G401 (cell line): Measurements from ENCODE around the gene ASB9. TPM values are rescaled to one million over a fixed set of nuclear protein-coding genes. Genes with fewer than 3 reads are reported as not detected.
A peak's percentile ranks its signal among the peaks of the same experiment; 100 is the strongest.
"Not testable (repeated sequence)": the region's sequence is repeated elsewhere in the genome, so short reads cannot be mapped to it uniquely, and the experiment has no call there.

Experiments
- DNase-seq: peaks from one replicate; pipeline ENCODE4 v3.0.0-alpha.2; 2015; ENCODE audit warnings: low spot score
- in situ Hi-C: cut with HindIII; loops from 2 replicates; pipeline ENCODE4 v1.10.0; 2016; ENCODE audit warnings: low sequenced_read_pairs, mixed read lengths
- total RNA-seq: library from RNA; depleted of rRNA; stranded (reverse); fragments of >200 nt; shearing (Covaris generic); gene quantifications from 2 replicates; pipeline ENCODE4 v1.2.3, GENCODE V29; 2014; rRNA removed

ASB9 gene, protein sequence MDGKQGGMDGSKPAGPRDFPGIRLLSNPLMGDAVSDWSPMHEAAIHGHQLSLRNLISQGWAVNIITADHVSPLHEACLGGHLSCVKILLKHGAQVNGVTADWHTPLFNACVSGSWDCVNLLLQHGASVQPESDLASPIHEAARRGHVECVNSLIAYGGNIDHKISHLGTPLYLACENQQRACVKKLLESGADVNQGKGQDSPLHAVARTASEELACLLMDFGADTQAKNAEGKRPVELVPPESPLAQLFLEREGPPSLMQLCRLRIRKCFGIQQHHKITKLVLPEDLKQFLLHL
- total RNA-seq, result 1.9 TPM in 1 of 2 replicates, not detected in the other

DNA sequence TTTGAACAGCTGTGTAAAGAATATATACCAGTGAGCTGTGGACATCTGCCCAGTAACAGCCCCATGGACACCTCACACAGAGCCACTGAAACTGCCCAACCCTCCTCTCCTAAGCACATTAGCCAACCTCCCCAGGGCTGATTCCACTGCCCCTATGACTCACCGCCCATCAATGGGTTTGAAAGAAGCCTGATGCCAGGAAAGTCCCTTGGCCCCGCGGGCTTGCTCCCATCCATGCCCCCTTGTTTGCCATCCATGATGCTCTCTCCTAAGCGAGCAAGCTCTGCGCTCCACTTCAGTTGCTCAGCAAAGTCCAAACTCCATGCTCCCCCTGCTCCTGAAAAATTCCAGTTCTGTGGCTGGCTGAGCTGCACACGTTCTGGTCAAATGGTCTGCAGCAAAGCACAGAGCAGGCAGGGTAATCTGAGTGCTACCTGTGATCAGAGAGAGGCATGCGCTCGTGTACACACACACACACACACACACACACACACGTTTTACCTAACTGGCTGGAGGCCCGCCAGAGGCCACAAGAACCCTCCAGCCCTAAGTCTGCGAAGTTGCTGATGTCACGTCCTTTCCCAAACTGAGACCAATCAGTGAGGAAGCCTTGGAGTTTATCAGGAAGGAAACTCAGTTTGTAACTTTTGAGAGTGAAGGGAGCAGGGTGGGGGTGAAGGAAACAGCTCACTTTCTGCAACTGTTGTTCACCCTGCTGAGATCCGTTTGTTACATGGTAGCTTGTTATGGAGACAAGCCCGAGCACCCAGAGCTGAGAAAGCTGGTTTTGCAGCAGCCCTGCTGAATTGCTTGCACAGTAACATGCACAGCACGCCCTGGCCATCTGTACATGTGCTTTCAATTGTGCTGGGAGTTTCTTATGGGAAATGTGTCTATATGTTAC is at the start of gene ASB9:
TSS of gene ASB9 (minus strand) at position 466 of the 904 bp plus-strand sequence. CDS start at position 257, 209 bp downstream.
- in situ Hi-C loops, result no loop called here
- DNase-seq, result no peak

DNA sequence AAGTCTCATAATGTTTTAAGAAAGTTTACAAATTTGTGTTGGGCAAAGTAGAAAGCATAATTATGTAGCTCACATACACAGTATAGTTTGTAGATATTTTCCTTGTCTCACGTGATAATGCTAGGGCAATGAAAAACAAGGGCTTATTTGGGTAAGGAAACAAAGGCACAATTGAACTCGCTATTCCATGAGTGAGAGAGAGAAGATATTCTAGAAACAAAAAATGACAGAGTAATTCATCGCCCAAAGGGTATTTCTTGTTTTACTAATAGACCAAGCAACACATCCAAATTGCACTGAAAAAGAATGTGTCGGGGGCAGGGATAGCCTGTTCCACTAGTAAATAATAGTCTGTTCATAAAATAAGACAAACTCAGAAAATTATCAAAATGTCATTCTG is 49.2 kb upstream of the ASB9 start:
- in situ Hi-C loops, result no loop called here
- no peak for DNase-seq

DNA sequence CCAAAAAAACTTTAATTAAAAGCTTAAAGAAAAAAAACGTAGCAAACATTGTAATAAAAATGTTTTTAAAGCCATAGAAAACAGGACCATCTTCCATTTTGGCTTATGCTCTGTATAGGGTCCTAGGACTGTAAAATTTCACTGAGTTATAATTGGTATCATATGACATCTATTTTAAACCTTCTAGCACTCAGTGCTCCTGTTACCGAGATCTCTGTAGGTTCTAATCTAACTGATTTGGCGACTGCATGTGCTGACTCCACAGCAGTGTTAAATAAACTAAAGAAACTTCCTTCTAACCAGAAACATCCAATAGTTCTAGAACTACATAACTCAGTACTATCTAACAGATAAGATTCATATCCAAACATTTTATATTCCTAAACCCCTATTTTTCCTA is 45.6 kb upstream of the ASB9 start, which contains the start of gene ASB11:
TSS of gene ASB11 (minus strand) at position 132 of the 400 bp plus-strand sequence. CDS start at position 97, 35 bp downstream.
- in situ Hi-C loops, result no loop called here

DNA sequence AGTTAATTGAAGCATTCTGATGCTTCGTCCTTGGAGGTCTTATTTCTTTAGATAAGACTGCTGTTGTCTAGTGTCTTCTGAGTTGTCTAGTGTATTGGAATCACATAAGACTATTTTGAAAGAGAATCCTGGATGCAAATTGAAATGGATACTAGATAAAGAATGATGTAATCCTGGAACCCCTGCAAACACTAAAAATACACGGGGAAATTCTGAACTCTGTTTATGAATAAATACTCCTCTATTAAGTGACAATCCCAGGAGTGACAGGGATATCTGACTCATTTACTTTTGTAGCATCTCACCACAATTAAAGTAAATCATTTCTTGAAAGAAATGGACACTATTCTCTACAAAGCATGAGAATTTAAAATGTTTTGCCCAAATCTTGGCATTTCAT is 44.6 kb upstream of the ASB9 start:
- no peak for DNase-seq
- in situ Hi-C loops, result no loop called here

More for the DNA sequence above, 45.6 kb upstream of the ASB9 start, which contains the start of gene ASB11:
- no peak for DNase-seq

DNA sequence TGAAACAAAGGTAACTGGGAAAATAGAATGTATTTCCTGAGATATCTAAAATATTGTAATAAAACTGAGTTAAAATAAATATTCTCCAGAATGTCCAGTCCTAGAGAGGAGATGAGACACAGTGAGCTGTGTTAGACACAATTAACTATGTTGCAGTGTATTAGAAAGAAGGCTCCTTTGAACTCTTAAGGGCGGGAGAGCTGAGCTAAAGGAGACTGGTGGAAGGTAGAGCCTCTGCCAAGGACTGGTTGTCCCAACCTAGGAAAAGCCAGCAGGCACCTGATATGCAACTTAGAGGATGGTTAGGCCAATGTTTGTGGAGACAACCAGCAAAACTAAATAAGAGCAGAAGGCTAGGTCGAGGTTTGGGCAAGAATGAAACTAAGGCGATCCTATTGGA is 41.2 kb upstream of the ASB9 start:
- DNase-seq, result no peak
- in situ Hi-C loops, result no loop called here

DNA sequence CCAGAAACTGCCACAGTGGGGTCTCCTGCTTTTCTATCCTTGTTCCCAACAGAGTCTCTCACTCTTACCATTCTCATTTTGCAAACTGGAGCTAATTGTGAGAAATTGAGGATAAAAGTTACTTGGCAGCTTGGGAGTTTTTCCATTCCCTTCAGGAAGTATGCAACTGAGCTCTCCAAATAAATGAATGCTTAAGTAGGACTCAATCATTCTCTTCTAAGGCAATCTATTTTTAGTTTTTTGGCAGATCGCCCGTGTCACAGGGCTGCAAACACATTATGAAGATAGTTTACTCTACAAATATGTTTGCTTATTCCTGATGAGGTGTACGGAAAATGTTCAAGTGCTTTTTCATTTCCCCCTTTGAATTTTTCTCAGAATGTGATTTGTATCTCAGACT is 40.2 kb upstream of the ASB9 start:
- peak; percentile 4 for DNase-seq
- in situ Hi-C loops, result no loop called here

DNA sequence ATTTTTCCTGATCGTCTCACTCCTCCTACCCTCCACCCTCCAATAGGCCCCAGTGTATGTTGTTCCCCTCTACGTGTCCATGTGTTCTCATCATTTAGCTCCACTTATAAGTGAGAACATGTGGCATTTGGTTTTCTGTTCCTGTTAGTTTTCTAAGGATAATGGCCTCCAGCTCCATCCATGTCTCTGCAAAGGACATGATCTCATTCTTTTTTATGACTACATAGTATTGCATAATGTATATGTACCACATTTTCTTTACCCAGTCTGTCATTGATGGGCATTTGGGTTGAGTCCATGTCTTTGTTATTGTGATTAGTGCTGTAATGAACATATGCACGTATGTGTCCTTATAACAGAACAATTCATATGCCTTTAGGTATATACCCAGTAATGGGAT is 36.0 kb upstream of the ASB9 start:
- in situ Hi-C loops, result not testable (repeated sequence)

DNA sequence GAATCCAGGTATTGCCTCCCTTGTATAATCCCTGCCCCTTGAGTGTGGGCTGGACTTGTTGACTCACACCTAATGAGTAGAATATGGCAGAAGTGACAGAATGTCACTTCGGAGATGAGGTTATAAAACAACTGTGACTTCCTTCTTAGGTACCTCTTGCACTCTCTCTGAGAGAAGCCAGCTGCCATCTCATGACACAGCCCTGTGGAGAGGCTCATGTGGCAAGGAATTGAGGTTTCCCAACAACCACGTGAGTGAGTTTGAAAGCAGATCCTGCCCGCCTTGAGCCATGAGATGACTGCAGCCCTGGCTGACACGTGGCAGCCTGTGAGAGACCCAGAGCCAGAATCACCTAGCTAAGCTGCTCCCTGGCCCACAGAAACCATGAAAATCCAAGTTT is 32.0 kb upstream of the ASB9 start:
- in situ Hi-C loops, result no loop called here

More for the DNA sequence above, 36.0 kb upstream of the ASB9 start:
- not testable (repeated sequence) for DNase-seq

DNA sequence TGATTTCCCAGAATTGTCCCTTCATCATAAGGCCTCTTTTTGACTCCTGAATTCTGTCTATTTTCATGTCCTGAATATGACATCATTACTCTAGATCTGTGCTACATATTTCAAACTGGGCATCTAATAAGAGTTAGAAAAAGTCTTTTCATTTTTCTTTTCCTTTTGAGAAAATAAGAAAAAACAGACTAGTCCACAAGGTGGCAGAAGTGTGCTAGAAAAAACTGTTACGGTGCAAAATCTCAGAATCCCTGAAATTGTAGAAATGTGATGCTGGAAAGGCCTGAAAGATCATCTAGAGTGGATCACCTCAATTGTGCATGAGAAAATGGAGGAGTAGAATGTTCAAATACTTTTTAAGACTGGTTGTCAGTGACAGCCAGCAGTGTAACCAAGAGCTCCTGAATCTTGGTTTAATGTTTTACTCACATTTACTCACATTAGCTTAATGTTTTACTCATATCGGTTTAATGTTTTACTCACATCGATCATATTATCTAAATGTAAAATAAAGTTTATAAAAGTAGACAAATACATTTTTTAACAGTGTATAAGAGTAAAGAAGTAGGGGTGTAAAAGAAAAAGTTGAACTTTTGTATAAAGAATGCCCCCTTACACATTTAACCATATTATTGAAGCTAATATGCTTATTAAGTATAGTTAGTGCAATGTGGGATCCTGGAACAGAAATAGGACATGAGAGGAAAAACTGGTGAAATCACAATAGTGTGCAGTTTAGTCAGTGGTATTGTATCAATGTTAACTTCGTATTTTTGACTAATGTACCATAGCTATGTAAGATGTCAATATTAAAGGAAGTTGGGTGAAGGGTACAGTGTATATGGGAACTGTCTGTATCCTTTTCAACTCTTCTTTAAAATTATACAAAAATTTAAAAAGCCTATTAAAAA is 30.3 kb upstream of the ASB9 start:
- peak; percentile 19 for DNase-seq
- in situ Hi-C loops, result no loop called here

More for the DNA sequence above, 32.0 kb upstream of the ASB9 start:
- DNase-seq, result no peak

DNA sequence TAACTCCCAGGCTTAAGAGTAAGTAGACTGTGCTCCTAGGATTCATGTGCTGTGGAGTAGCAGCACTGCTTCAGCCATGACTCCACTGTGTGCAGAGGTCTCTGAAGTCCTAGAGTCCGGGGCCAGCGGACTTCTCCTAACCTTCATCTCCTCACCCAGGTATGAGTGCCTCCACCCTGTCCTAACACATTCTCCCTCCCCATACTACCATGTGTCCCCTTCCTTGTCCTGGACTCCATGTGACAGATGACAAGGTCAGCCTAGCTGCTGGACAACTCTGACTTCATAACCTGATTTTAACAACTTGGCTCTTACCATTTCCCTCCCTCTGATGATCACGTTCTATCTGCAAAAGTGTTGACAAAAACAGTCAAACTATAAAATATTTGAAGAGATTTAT is 28.9 kb upstream of the ASB9 start:
- no peak for DNase-seq
- in situ Hi-C loops, result no loop called here

DNA sequence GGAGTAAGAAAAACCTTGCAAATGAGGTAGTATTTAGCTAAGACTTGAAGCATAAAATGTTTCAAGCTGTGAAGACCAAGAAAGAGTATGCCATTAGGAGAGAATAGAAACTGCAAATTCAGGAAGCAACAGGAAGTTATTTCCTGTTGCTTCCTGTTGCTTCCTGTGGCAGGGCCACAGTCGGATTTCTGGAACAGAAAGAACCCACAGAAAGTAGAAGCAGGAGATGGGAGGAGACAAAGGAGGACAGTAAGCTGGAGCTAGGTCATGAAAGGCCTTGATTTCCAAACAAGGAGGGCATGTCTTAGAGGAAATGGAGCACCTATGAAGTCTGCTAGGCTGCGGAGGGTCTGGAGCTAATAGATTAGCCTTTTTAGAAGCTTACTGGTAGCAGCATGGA is 28.3 kb upstream of the ASB9 start:
- DNase-seq, result no peak
- in situ Hi-C loops, result no loop called here

DNA sequence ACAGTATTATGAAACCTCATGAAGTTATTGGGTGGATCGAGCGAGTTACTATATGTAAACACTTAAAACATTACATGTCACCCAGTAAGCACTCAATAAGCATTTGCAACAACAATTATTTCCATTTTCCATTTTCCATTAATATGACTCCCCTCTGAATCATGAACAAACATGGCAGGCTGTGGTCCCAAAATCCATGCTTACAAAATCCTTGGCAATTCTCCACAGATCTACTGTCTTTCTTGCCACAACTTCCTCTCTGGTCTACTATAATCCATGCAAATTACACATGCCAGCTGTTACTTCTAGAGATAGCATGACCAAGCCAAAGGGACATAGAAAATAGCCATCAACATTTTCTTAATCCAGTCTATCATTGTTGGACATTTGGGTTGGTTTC is 23.6 kb upstream of the ASB9 start:
- in situ Hi-C loops, result no loop called here
- no peak for DNase-seq

DNA sequence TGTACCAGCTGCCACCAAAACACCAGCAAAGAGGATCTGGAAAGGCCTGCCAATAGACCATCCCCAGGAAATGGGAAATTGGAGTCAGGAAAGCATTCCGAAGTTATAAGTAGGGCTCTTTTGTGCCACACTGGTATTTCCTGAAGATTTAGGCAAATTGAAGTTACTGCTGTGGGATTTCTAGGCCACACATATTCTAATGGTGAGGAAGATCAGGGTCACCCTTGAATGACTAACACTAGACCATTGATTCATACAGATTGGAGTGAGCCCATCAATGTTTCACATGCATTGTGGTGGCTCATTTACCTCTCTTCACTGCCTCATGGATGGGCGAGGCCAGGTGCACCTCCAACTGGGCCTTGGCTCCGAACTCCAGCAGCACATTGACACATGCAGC is 23.0 kb upstream of the ASB9 start:
- in situ Hi-C loops, result no loop called here
- no peak for DNase-seq

DNA sequence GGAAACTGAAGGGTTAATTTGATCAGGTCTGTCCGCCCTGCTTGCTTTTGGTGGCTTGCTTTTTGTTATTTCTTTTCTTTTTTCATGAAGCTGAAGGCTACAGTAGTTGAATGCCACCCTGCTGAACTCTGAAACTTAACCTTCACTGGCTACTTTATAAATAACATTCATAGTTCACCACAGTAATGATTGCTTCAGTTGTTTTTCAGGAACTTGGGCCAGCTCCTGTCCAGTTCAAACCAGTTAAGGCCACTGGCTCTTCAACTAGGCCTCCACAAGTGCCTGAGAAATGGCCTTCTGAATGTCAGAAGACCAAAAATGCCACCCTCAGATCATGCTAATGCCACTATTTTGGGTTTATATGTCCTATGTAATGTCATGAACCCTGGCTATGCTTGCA is 7.7 kb upstream of the ASB9 start:
- no peak for DNase-seq
- in situ Hi-C loops, result no loop called here

DNA sequence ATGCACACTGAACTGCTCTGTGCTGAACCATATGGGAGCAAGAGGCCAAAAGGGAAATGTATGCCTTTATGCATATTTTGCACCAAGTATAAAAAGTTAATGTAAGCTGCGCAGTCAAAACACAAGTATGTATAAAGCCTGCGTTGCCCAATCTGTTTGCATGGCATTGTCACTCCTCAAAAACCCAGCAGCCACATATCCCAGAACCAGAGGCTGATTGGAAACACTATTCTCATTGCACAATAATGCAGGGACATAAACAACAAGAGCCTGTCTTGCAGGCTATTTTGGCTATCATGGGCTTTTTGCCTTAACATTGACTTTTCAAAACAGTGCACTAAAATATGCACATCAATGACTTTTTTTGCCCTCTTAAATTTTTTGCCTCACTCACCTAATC is 5.1 kb upstream of the ASB9 start:
- in situ Hi-C loops, result no loop called here
- no peak for DNase-seq

DNA sequence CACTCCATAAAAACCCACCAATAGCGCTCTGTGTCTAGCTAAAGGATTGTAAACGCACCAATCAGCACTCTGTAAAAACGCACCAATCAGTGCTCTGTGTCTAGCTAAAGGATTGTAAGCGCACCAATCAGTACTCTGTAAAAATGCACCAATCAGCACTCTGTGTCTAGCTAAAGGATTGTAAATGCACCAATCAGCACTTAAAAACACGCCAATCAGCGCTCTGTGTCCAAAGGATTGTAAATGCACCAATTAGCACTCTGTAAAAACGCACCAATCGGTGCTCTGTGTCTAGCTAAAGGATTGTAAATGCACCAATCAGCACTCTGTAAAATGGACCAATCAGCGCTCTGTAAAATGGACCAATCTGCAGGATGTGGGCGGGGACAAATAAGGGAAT is 3.4 kb upstream of the ASB9 start:
- in situ Hi-C loops, DNase-seq: not testable (repeated sequence)

DNA sequence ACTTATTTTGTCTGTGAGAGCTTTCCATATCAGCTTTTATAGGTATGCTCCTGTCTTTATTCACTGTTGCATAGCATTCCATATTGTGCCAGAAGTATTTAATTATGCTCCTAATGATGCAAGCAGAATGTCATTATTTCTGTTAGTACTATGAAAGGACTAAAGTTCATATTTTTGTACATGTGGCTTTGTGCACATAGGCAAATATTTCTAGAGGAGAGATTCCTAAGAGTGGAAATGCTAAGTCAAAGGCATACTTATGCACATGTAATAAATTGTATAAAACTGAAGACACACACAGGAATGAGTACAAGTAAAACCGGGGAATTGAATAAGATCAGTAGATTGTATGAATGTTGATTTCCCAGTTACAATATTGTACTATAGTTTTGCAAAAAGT is 1.9 kb upstream of the ASB9 start:
- in situ Hi-C loops, result no loop called here
- no peak for DNase-seq

DNA sequence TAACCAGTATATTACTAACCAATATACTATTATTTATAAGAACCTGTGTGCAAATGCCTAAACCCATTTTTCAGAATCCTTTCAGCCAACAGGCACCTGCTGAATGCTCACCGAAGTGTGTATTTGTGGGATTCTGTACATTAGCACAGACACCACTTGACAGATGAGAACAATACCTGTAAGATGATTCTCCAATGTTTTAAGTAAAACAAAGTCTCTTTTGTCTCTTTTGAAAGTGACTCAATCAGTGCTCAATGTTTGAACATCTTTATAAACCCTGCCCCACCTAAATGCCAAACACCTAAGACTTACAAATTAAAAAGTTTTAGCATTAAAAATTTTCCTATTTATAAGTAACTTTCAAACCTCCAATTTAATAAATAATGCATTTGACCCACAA is 763 bp downstream of the ASB9 start:
- DNase-seq, result no peak
- in situ Hi-C loops, result no loop called here

DNA sequence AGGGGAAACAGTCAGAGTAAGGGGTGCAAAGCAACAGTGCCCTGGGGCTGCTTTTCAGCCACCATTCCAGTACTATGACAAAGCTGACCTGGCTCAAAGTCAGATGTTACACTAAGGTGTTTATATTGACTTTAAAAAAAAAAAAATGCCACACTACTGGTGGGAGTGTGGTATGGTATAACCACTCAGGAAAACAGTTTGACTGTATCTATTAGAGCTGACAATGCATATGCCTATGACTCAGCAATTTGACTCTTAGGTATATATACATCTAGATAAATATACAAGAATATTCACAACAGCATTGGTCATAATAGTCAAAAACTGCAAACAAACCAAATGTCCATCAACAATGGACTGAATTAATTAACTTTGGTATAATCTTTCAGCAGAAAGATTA is 15.0 kb downstream of the ASB9 start:
- in situ Hi-C loops, result no loop called here

More for the DNA sequence above, 15.0 kb downstream of the ASB9 start:
- DNase-seq, result no peak
